GM12873 (cell line): ENCODE data around the gene GID8.

ENCODE experiments used
- CTCF ChIP-seq: IDR thresholded peaks from 2 replicates; pipeline ENCODE4 v1.5.1; 2012; ENCODE audit warnings: low read depth, mild to moderate bottlenecking, moderate library complexity, low read length, control low read depth; ENCODE audit not compliant: insufficient read depth; ENCODE audit errors: missing control alignments

The GID8 gene

DNA sequence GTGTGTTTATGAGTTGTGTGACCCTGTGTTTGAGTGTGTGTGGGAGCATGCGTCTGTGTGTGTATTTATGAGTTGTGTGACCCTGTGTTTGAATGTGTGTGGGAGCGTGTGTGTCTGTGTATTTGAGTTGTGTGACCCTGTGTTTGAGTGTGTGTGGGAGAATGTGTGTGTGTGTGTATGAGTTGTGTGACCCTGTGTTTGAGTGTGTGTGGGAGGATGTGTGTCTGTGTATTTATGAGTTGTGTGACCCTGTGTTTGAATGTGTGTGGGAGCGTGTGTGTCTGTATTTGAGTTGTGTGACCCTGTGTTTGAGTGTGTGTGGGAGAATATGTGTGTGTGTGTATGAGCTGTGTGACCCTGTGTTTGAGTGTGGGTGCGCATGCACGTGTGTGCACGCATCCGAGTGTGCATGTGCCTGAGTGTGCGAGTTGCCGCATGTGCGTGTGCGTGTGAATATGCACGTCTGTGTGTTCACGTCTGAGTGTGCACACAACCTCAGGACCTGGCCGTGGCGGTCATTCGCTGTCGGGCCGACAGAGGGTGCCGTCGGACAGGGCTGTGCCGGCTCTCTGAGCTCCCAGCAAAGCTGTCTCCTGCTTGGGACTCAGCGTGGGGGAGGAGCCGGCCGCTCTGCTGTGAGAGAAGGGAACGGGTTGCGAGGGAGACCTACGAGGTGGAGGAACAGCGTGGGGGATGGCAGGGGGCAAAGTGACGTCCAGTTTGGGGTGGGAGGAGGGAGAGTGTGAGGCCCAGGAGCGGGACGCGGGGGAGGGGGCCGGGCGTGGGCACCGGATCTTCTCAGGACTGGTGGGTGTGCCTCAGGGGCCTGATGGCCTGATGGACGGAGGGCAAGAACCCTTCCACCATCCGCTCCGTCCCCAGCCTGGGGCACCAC lies 34.2 kb downstream of the GID8 start:
- peak; percentile 96 for TF ChIP-seq CTCF

- TF ChIP-seq CTCF, result no peak
Observed at GRCh38 chr20:62972845-62973745, 35.1 kb downstream of the GID8 start.

- no peak for TF ChIP-seq CTCF
Observed at GRCh38 chr20:62975251-62975760, 37.4 kb downstream of the GID8 start.

DNA sequence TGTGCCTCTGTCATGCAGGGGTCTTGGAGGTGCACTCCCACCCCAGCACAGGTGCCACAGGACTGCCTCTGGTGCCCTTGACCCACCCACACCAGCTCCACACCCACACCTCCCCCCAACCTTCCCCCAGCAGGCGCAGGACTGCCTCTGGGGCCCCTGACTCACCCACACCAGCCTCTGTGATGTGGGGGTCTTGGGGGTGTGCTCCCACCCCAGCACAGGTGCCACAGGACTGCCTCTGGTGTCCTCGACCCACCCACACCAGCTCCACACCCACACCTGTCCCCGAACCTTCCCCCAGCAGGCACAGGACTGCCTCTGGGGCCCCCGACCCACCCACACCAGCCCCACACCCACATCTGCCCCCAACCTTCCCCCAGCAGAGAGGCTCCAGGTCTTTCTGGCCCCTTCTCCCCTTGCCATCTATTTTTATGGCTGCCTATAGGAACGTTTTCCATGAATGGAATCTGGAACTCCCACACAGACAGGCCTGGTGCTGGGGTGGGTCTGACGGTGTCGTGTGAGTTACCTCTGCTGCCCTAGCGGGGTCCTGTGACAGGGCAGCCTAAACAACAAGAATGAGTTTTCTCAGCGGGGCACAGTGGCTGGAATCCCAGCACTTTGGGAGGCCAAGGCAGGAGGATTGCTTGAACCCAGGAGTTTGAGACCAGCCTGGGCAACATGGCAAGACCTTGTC lies 38.0 kb downstream of the GID8 start:
- TF ChIP-seq CTCF, result no peak

- no peak for TF ChIP-seq CTCF
Observed at GRCh38 chr20:62976886-62977285, 38.9 kb downstream of the GID8 start.

DNA sequence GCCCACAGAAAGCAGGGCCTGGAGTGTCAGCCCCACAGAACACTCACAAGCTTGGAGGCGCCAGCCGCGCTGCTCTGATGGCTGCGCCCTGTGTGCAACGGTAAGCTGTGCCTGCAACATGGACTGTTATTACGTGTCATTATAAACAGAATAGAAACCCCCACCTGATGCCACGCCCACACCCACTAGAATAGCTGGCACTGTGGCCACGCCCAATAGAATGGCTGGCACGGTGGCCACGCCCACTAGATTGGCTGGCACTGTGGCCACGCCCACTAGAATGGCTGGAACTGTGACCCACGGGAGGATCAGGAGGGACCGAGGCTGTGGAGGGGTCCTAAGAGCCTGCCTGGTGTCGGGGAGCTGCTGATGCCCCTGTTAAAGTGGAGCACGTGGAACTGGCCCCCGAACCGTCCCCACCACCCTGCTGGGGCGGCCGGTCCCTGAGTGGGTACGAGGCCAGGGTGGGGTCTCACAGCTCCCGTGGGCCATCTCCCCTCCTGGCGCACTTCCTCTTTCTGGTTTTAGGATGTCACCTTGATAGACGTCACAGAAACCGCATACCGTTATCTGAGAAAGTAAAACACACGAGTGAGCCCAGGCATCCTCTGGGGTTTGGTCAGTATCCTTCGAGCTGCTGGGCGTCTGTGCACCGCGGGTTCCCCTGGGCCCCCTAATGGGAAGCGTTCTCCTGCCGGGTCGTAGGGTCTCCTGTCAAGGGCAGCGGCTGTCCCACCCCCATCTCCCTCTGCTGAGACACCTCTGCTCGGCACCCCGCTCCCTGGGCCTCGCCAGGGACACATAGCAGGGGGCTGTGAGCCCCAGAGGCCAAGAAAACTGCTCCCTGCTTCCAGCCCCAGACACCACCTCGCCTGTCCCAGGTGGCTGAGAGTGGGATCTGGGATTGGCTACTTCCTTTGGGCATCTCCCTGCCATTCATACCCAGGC lies 39.9 kb downstream of the GID8 start:
- no peak for TF ChIP-seq CTCF
